UCSD-AML1 (cell line): Measurements from ENCODE around the gene ZNF667.

ENCODE experiments used
- DNase-seq: peaks from one replicate; lab custom pipeline; 2025; ENCODE audit not compliant: unreplicated experiment; lab: John Stamatoyannopoulos, UW

Gene ZNF667

GRCh38 chr19:56476651-56477428 lies at the start of gene ZNF667:
ZNF667 (minus strand) TSS chr19:56477345; CDS start chr19:56462370, 14,975 bp downstream.
- DNase-seq: peak; percentile 36

- DNase-seq: no peak
Observed at GRCh38 chr19:56525214-56525860, 48.2 kb upstream of the ZNF667 start.

- DNase-seq: no peak
Observed at GRCh38 chr19:56508290-56508778, 31.2 kb upstream of the ZNF667 start.

- peak; percentile 98 for DNase-seq
Observed at GRCh38 chr19:56507446-56508289, 30.5 kb upstream of the ZNF667 start, which contains the start of gene ZNF471. ZNF471 (plus strand) TSS chr19:56507855; CDS start chr19:56511572, 3,717 bp downstream.

GRCh38 chr19:56504581-56504980 lies 27.4 kb upstream of the ZNF667 start:
- DNase-seq: no peak

- DNase-seq: no peak
Observed at GRCh38 chr19:56491399-56491798, 14.3 kb upstream of the ZNF667 start.

- peak; percentile 92 for DNase-seq
Observed at GRCh38 chr19:56477429-56478338, 539 bp upstream of the ZNF667 start.

- DNase-seq: no peak
Observed at GRCh38 chr19:56476093-56476492, 1.1 kb downstream of the ZNF667 start.

GRCh38 chr19:56474308-56474707 lies 2.8 kb downstream of the ZNF667 start:
- DNase-seq: no peak

GRCh38 chr19:56441206-56441792 lies 35.8 kb downstream of the ZNF667 start:
- no peak for DNase-seq

- DNase-seq: no peak
Observed at GRCh38 chr19:56423985-56424353, 53.2 kb downstream of the ZNF667 start.

GRCh38 chr19:56423276-56423984 lies 53.7 kb downstream of the ZNF667 start:
- no peak for DNase-seq

- no peak for DNase-seq
Observed at GRCh38 chr19:56405062-56405461, 72.1 kb downstream of the ZNF667 start.

GRCh38 chr19:56404705-56405056 lies 72.5 kb downstream of the ZNF667 start:
- DNase-seq: no peak

GRCh38 chr19:56403764-56404704 lies 73.1 kb downstream of the ZNF667 start, which contains the start of gene ZNF583:
ZNF583 (plus strand) TSS chr19:56404332; CDS start chr19:56407115, 2,783 bp downstream.
- DNase-seq: peak; percentile 92

- DNase-seq: no peak
Observed at GRCh38 chr19:56403261-56403660, 73.9 kb downstream of the ZNF667 start.

- no peak for DNase-seq
Observed at GRCh38 chr19:56400485-56400884, 76.7 kb downstream of the ZNF667 start.

- no peak for DNase-seq
Observed at GRCh38 chr19:56398809-56399208, 78.3 kb downstream of the ZNF667 start.
